SH-SY5Y (cell line): ENCODE results near the gene LRMDA.
A peak's percentile ranks its signal among the peaks of the same experiment; 100 is the strongest.

Experiments used
- GATA2 ChIP-seq: IDR thresholded peaks from 2 replicates; pipeline ENCODE4 v1.6.1; 2011; ENCODE audit warnings: mild to moderate bottlenecking, low read depth, low read length
- GATA3 ChIP-seq: IDR thresholded peaks from 2 replicates; pipeline ENCODE4 v1.6.1; 2011; ENCODE audit warnings: low read depth, mild to moderate bottlenecking, low read length, moderate library complexity

DNA sequence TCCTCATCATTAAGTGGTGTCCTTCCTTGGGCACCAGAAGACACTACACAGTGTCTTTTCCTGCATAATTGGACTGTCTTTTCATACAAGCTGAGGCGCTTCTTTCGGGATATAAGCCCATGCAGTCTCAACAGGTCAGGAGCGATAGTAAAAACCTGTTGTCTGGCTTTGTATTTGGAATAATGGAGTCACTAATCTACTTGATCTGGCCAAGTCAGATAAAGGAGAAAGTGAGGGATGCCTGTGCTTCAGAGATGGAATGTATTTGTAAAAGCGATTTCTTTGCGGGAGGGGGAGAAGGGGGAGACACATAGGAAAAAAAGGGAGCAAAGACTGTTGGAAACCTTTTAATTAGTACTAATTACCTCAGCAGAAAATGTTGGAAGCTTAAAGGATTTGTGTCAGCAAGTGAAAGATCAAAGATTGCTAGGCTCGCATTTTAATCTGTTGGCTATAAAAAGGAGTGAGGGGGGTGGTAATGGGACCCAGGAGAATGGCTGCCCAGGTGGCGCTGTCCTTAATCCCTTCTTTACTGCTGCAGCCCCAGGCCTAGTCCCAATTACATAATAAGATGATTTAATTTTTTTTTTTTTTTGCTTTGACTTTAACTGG lies 581.4 kb downstream of the LRMDA start:
- TF ChIP-seq GATA2 (peak; percentile 75), GATA3 (0 out of 2 replicates have a peak, but pooled peaks have one; percentile 31)
